Measurements from ENCODE around the gene KCND3. TPM values are rescaled to one million over a fixed set of nuclear protein-coding genes. Genes with fewer than 3 reads are reported as not detected.

KCND3 gene
- total RNA-seq, 1 experiment from 2014 or later, result 0.15 TPM

DNA sequence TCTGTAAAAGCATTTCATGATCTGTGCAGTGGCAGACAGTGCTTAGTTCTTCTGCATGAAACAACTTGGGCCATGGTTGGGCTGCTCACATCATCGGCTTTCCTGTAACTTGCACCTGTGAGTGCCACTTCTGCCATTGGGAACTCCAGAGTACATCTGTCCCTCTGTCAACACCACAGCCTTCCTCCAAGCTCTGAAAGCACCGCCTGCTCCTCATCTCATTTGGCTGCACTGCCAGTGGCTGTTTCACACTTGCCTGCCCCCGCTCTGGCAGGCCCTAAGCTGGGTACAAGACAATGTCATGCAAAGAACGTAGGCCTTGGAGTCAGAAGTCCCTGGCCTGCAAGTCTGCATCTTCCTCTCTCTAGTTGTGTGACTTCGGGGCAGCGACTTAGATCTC, 187.4 kb downstream of the KCND3 start:
- Histone ChIP-seq H3T11ph (ENCODE audit: low read length) (no peak overlapping the region), H4K91ac (ENCODE audit: insufficient read length, low read depth, low read length) (no peak overlapping the region), H3K79me2 (ENCODE audit: insufficient read depth, low read length) (no peaks in the 10 kb centered on the region), H3K4ac (ENCODE audit: low read depth, low read length) (no peak overlapping the region), H3K4me2 (ENCODE audit: insufficient read depth, insufficient read length, low read length) (no peak overlapping the region), H2BK20ac (ENCODE audit: low read depth, low read length, poor library complexity, severe bottlenecking) (no peak overlapping the region), H3K23ac (ENCODE audit: insufficient read length, low read depth, low read length) (no peak overlapping the region), H3K9ac (ENCODE audit: extremely low read depth, insufficient read length, low read length) (no peak overlapping the region), H3K4me1 (ENCODE audit: insufficient read depth, low read length) (no peaks in the 10 kb centered on the region), H2BK12ac (ENCODE audit: insufficient read length, low read depth, low read length) (no peak overlapping the region), H3K27me3 (ENCODE audit: insufficient read depth, low read length) (no peaks in the 10 kb centered on the region), H4K5ac (ENCODE audit: insufficient read length, low read depth, low read length) (no peak overlapping the region), H2AFZ (ENCODE audit: low read length) (no peak overlapping the region), H4K20me1 (ENCODE audit: control insufficient read depth, insufficient read depth, insufficient read length) (no peaks in the 10 kb centered on the region), H3K56ac (ENCODE audit: insufficient read length, low read depth, low read length) (no peak overlapping the region), H3K23me2 (ENCODE audit: insufficient read length, low read depth, low read length, poor library complexity, severe bottlenecking) (no peaks in the 10 kb centered on the region), H2BK120ac (ENCODE audit: low read depth, low read length, poor library complexity, severe bottlenecking) (no peak overlapping the region), H3K9me3 (ENCODE audit: control insufficient read depth, low read depth, low read length) (no peaks in the 10 kb centered on the region), H2BK15ac (ENCODE audit: low read depth, low read length) (no peak overlapping the region), H3K79me1 (ENCODE audit: insufficient read depth, low read depth, low read length, poor library complexity, severe bottlenecking) (no peaks in the 10 kb centered on the region), H2BK5ac (ENCODE audit: insufficient read length, low read length) (no peak overlapping the region), H3K18ac (ENCODE audit: insufficient read length, low read depth, low read length) (no peak overlapping the region), H3K14ac (ENCODE audit: insufficient read depth, low read length) (no peak overlapping the region; the same call in 1 of the 2 replicates), H2AK5ac (ENCODE audit: insufficient read length, low read length) (no peak overlapping the region), H4K8ac (replicated peaks; ENCODE audit: insufficient read length, low read depth, low read length) (no peak overlapping the region), H3K27ac (ENCODE audit: insufficient read length, low read depth, low read length) (no peak overlapping the region)
- no peak overlapping the region for H3K4me3 Mint-ChIP-seq
- peaks cover 0 to 3% of the 10 kb centered on the region in 2 experiments; a peak in 1 of 4 replicates for H3K4me1 Mint-ChIP-seq
- H3K9me3 Mint-ChIP-seq, result peaks cover 3% of the 10 kb centered on the region in 2 experiments; a peak in 3 of 5 replicates
- 0 out of 7 replicates have a peak, but pooled peaks cover 0 to 2% (median 0%) of the 10 kb centered on the region in 3 experiments for H3K36me3 Mint-ChIP-seq (ENCODE audit: insufficient read depth in 1 of 3, low read depth in 3 of 3)
- no CpG with 5 or more reads among the region's 6 CpGs for WGBS (ENCODE audit: extremely low coverage, insufficient read length, low lambda C conversion rate)
- no peak overlapping the region for H3K27ac Mint-ChIP-seq
- no peak for DNase-seq
- TF ChIP-seq, protein P1, sequence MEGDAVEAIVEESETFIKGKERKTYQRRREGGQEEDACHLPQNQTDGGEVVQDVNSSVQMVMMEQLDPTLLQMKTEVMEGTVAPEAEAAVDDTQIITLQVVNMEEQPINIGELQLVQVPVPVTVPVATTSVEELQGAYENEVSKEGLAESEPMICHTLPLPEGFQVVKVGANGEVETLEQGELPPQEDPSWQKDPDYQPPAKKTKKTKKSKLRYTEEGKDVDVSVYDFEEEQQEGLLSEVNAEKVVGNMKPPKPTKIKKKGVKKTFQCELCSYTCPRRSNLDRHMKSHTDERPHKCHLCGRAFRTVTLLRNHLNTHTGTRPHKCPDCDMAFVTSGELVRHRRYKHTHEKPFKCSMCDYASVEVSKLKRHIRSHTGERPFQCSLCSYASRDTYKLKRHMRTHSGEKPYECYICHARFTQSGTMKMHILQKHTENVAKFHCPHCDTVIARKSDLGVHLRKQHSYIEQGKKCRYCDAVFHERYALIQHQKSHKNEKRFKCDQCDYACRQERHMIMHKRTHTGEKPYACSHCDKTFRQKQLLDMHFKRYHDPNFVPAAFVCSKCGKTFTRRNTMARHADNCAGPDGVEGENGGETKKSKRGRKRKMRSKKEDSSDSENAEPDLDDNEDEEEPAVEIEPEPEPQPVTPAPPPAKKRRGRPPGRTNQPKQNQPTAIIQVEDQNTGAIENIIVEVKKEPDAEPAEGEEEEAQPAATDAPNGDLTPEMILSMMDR (conservative IDR thresholded peaks at IDR 0.05), result no peak
- H3K27me3 Mint-ChIP-seq (ENCODE audit: low read depth), result peaks cover 4% of the 10 kb centered on the region; the same call in 1 of the 2 replicates

Measured in H9 (cell line).